Pancreas (tissue), 10 donors: ENCODE data around the gene DOCK11. TPM values are rescaled to one million over a fixed set of nuclear protein-coding genes. Genes with fewer than 3 reads are reported as not detected.

Experiments
- ATAC-seq, 4 donors: fragments of 200-7000 bp; cut with Tn5 transposase; one replicate each; pipeline versions ENCODE4 v1.8.0 to v1.9.1; 2020; ENCODE audit warnings: mild to moderate bottlenecking in 4 of 4, moderate library complexity in 4 of 4
- DNase-seq, 6 donors: peaks; one replicate each; pipeline ENCODE4 v3.0.0-alpha.2; 2020
- FAIRE-seq: peaks from 2 replicates; lab custom pipeline; 2012; peaks lifted over from hg19 to GRCh38; lab: Jason Lieb, UNC
- H3K27ac ChIP-seq, 4 donors: fragments of 200-600 bp; sonication (generic); 1 replicate in 3 of 4; 2 replicates in 1 of 4; pipeline versions ENCODE4 v1.5.0 to v1.8.0; 2020
- H3K27me3 ChIP-seq, 4 donors: fragments of 200-600 bp; one replicate each; pipeline ENCODE4 v1.8.0; 2021
- H3K36me3 ChIP-seq, 3 donors: fragments of 200-600 bp; sonication (generic) in 1 of 3; one replicate each; pipeline versions ENCODE4 v1.5.0 to v1.8.0; 2020 to 2021
- H3K4me1 ChIP-seq, 3 donors: fragments of 200-600 bp; one replicate each; pipeline ENCODE4 v1.8.0; 2021
- H3K4me3 ChIP-seq, 4 donors: fragments of 200-600 bp; sonication (generic) in 2 of 4; one replicate each; pipeline versions ENCODE4 v1.5.0 to v1.8.0; 2020 to 2021
- H3K9me3 ChIP-seq, 4 donors: fragments of 200-600 bp; one replicate each; pipeline ENCODE4 v1.8.0; 2021
- CTCF ChIP-seq, 4 donors: fragments of 200-600 bp; sonication (generic) in 3 of 4; IDR thresholded peaks; one replicate each; pipeline versions ENCODE4 v1.5.0 to v1.8.0; 2021; ENCODE audit warnings: antibody characterized with exemption in 4 of 4
- WGBS, 2 donors: extraction: QIAGEN DNeasy Blood & Tissue Kit; methylation state at CpG; one replicate each; pipeline ENCODE4 v1.1.7; 2013; 5-methylcytosine and 5-hydroxymethylcytosine counted together
- intact Hi-C, 3 donors: fragments of 100-400 bp; cut with DNase I; formaldehyde crosslinking; loops; one replicate each; pipeline versions ENCODE4 v1.11.1 to v1.14.2; 2022
- polyA plus RNA-seq, 2 donors: library from polyadenylated mRNA; stranded (reverse); fragments of 200-250 nt; gene quantifications; one replicate each; pipeline ENCODE4 v1.2.3, GENCODE V29; 2013
- total RNA-seq, 6 donors: library from RNA; stranded (reverse); fragmentation: NEBNext Ultra II Directional in 4 of 6; extraction: Animal tissue kit (Norgen Biotek cat#: 25700) in 4 of 6; gene quantifications; one replicate each; pipeline versions ENCODE4 v1.2.1 to v1.2.4, GENCODE V29; 2021 to 2023
- donor health status: healthy with polysubstance abuse.
- donor health status: DM: no; HTN: no; CAD: no; lungs with moderate emphysema.
- donor health status: DM: no; HTN: no; CAD: no.
- donor health status: control.
- donor health status: control.
- donor health status: Bipolar disorder and iron deficiency.
- donor health status: DM: yes; HTN: yes; CAD: no.
- donor health status: DM: no; HTN: no; CAD: no.
- donor health status: DM: no; HTN: no; CAD: no.
- donor health status: DM: yes; HTN: yes; CAD: no.

DOCK11 gene
- total and polyA plus RNA-seq, 8 donors, result 0.65 to 8.1 (median 2.4) TPM

GRCh38 chrX:118513120-118513898 is 17.7 kb downstream of the DOCK11 start:
- no peak overlapping the region for H3K4me3 ChIP-seq
- no peak overlapping the region for H3K27ac ChIP-seq
- no peaks in the 10 kb centered on the region for H3K9me3 ChIP-seq
- peaks cover 0 to 4% (median 0%) of the 10 kb centered on the region in 4 donors for H3K27me3 ChIP-seq
- H3K4me1 ChIP-seq, result no peaks in the 10 kb centered on the region
- FAIRE-seq, result no peak
- 73 to 91% methylated on average over 6 of the region's 6 CpGs for WGBS, 2 donors
- no peak for TF ChIP-seq CTCF (IDR thresholded peaks at IDR 0.05)
- no peaks in the 10 kb centered on the region for H3K36me3 ChIP-seq
- DNase-seq, result no peak
- ATAC-seq, result no peak
- intact Hi-C loops, result no loop called here

- ATAC-seq (no peak), DNase-seq (no peak), FAIRE-seq (no peak)
- Histone ChIP-seq H3K4me3 (no peak overlapping the region), H3K4me1 (no peaks in the 10 kb centered on the region), H3K27ac (no peak overlapping the region), H3K27me3 (no peaks in the 10 kb centered on the region), H3K36me3 (no peaks in the 10 kb centered on the region), H3K9me3 (no peaks in the 10 kb centered on the region)
- TF ChIP-seq CTCF (IDR thresholded peaks at IDR 0.05), result no peak
- intact Hi-C loops, result no loop called here
- WGBS, 2 donors, result 62 to 71% methylated on average over 3 of the region's 3 CpGs
These were observed 24.0 kb downstream of the DOCK11 start for GRCh38 chrX:118519411-118520215.

- FAIRE-seq (no peak), ATAC-seq (no peak), DNase-seq (no peak)
- Histone ChIP-seq H3K4me1 (no peaks in the 10 kb centered on the region), H3K27me3 (no peaks in the 10 kb centered on the region), H3K4me3 (no peak overlapping the region), H3K27ac (no peak overlapping the region), H3K9me3 (no peaks in the 10 kb centered on the region), H3K36me3 (no peaks in the 10 kb centered on the region)
- intact Hi-C loops, result no loop called here
- no peak for TF ChIP-seq CTCF (IDR thresholded peaks at IDR 0.05)
- 69 to 84% methylated on average over 5 of the region's 5 CpGs for WGBS, 2 donors
These were observed 24.9 kb downstream of the DOCK11 start for GRCh38 chrX:118520216-118521206.

- H3K27me3 ChIP-seq, result no peaks in the 10 kb centered on the region
- H3K9me3 ChIP-seq, result no peaks in the 10 kb centered on the region
- ATAC-seq (peak in 1 of 4 donors; percentile 34), DNase-seq (no peak), FAIRE-seq (peak; percentile 66)
- no peak overlapping the region for H3K27ac ChIP-seq
- TF ChIP-seq CTCF (IDR thresholded peaks at IDR 0.05), result no peak
- 76 to 77% methylated on average over 3 of the region's 3 CpGs for WGBS, 2 donors
- H3K4me1 ChIP-seq, result no peaks in the 10 kb centered on the region
- no peak overlapping the region for H3K4me3 ChIP-seq
- H3K36me3 ChIP-seq, result no peaks in the 10 kb centered on the region
- intact Hi-C loops, result no loop called here
These were observed 25.8 kb downstream of the DOCK11 start for GRCh38 chrX:118521435-118521834.
